Measurements from ENCODE around the gene SLC22A8.

- TF ChIP-seq POLR2A (IDR thresholded peaks at IDR 0.05): no peak
- no peak for TF ChIP-seq CTCF (IDR thresholded peaks at IDR 0.05)
- no peak for TF ChIP-seq POLR2AphosphoS5 (IDR thresholded peaks at IDR 0.05)
- TF ChIP-seq EP300 (IDR thresholded peaks at IDR 0.05; ENCODE audit: low read depth): no peak
These were observed 54.5 kb downstream of the SLC22A8 start for GRCh38 chr11:62961017-62961570.
